H1 (cell line): Measurements from ENCODE around the gene LRP5. TPM values are rescaled to one million over a fixed set of nuclear protein-coding genes. Genes with fewer than 3 reads are reported as not detected.
"Not testable (repeated sequence)": the region's sequence is repeated elsewhere in the genome, so short reads cannot be mapped to it uniquely, and the experiment has no call there.

Experiments used
- CTCF ChIA-PET: fragments of 300-600 bp; sonication (Branson Sonifier 250); formaldehyde crosslinking; loops from one replicate; lab custom pipeline; 2021; ENCODE audit not compliant: partially characterized antibody; lab: Charles Lee
- POLR2A ChIA-PET: fragments of 300-600 bp; sonication (Branson Sonifier 250); formaldehyde crosslinking; loops from one replicate; lab custom pipeline; 2021; ENCODE audit warnings: inconsistent platforms; ENCODE audit not compliant: partially characterized antibody; lab: Charles Lee
- DNase-seq, 2 experiments: peaks; one replicate each; pipeline versions ENCODE4 v3.0.0 to v3.0.0-alpha.2; 2010 to 2022; ENCODE audit warnings: low spot score in 2 of 2, low read depth in 1 of 2, mixed read lengths in 1 of 2
- FAIRE-seq: peaks from 2 replicates; lab custom pipeline; 2011; peaks lifted over from hg19 to GRCh38; lab: Jason Lieb, UNC
- H2AFZ ChIP-seq: 2 replicates; pipeline ENCODE4 v1.8.1; 2012; ENCODE audit warnings: low read length, inconsistent platforms
- H2AK5ac ChIP-seq: 2 replicates; pipeline ENCODE4 v1.6.1; 2013; ENCODE audit warnings: low read depth, low read length
- H2BK120ac ChIP-seq: replicated peaks from 2 replicates; pipeline ENCODE3; 2013; ENCODE audit warnings: low read depth, low read length, inconsistent platforms
- H2BK12ac ChIP-seq: 2 replicates; pipeline ENCODE4 v1.6.1; 2013; ENCODE audit warnings: low read depth, low read length
- H2BK15ac ChIP-seq: 2 replicates; pipeline ENCODE4 v1.6.1; 2013; ENCODE audit warnings: low read length
- H2BK20ac ChIP-seq: 2 replicates; pipeline ENCODE4 v1.6.1; 2013; ENCODE audit warnings: low read length
- H2BK5ac ChIP-seq: 2 replicates; pipeline ENCODE4 v1.6.1; 2013; ENCODE audit warnings: low read depth, low read length
- H3K14ac ChIP-seq: 2 replicates; pipeline ENCODE4 v1.6.1; 2013; ENCODE audit warnings: inconsistent platforms; ENCODE audit not compliant: insufficient read length
- H3K18ac ChIP-seq: 2 replicates; pipeline ENCODE4 v1.6.1; 2013; ENCODE audit warnings: low read length; ENCODE audit errors: extremely low read depth
- H3K23ac ChIP-seq: 2 replicates; pipeline ENCODE4 v1.6.1; 2013; ENCODE audit warnings: inconsistent platforms; ENCODE audit not compliant: insufficient read length
- H3K23me2 ChIP-seq: 2 replicates; pipeline ENCODE4 v1.6.1; 2013; ENCODE audit warnings: low read depth, low read length
- H3K27ac ChIP-seq: 2 replicates; pipeline ENCODE4 v1.6.1; 2011; ENCODE audit warnings: low read depth, low read length, inconsistent platforms
- H3K27me3 ChIP-seq, 4 experiments: replicated peaks in 1 of 4; 1 replicate in 1 of 4; 2 replicates in 3 of 4; pipeline versions ENCODE4 v1.6.1 to v1.8.1; 2011 to 2013; ENCODE audit warnings: low read length in 3 of 4, mild to moderate bottlenecking in 3 of 4, inconsistent platforms in 2 of 4, mixed read lengths in 2 of 4, moderate library complexity in 1 of 4; ENCODE audit not compliant: control insufficient read depth in 3 of 4, insufficient read depth in 3 of 4; ENCODE audit errors: extremely low read depth in 1 of 4
- H3K36me3 ChIP-seq, 4 experiments: 2 replicates each; pipeline versions ENCODE4 v1.6.1 to v1.8.1; 2011 to 2013; ENCODE audit warnings: mild to moderate bottlenecking in 4 of 4, low read length in 3 of 4, moderate library complexity in 2 of 4, control low read depth in 1 of 4, inconsistent platforms in 1 of 4; ENCODE audit not compliant: insufficient read depth in 4 of 4, control insufficient read depth in 2 of 4
- H3K4ac ChIP-seq: replicated peaks from 2 replicates; pipeline ENCODE3; 2013; ENCODE audit warnings: low read length, low read depth, mixed read lengths, inconsistent platforms; ENCODE audit not compliant: insufficient read length
- H3K4me1 ChIP-seq, 4 experiments: replicated peaks in 1 of 4; 1 replicate in 1 of 4; 2 replicates in 3 of 4; pipeline versions ENCODE4 v1.6.1 to v1.8.1; 2011 to 2013; ENCODE audit warnings: low read length in 3 of 4, inconsistent platforms in 2 of 4, mixed read lengths in 1 of 4; ENCODE audit not compliant: insufficient read depth in 4 of 4, control insufficient read depth in 3 of 4
- H3K4me2 ChIP-seq, 2 experiments: 2 replicates each; pipeline versions ENCODE4 v1.6.1 to v1.8.1; 2011 to 2013; ENCODE audit warnings: low read depth in 2 of 2, low read length in 2 of 2, control low read depth in 1 of 2, inconsistent platforms in 1 of 2, mild to moderate bottlenecking in 1 of 2; ENCODE audit not compliant: insufficient read depth in 1 of 2
- H3K4me3 ChIP-seq, 4 experiments: fragments of 200-600, 300-600 bp in 1 of 4; sonication (generic), shearing (Covaris generic), sonication (Bioruptor Twin) in 1 of 4; 2 replicates each; pipeline versions ENCODE4 v1.5.1 to v1.8.1; 2011 to 2016; ENCODE audit warnings: low read length in 4 of 4, low read depth in 3 of 4, control low read depth in 2 of 4, inconsistent platforms in 2 of 4, mild to moderate bottlenecking in 2 of 4, mixed read lengths in 1 of 4, moderate library complexity in 1 of 4; ENCODE audit not compliant: insufficient read depth in 2 of 4; ENCODE audit errors: extremely low read depth in 1 of 4
- H3K56ac ChIP-seq: replicated peaks from 2 replicates; pipeline ENCODE3; 2013; ENCODE audit warnings: low read depth, mild to moderate bottlenecking, mixed read lengths, low read length, inconsistent platforms; ENCODE audit not compliant: insufficient read length
- H3K79me1 ChIP-seq: 2 replicates; pipeline ENCODE4 v1.6.1; 2013; ENCODE audit warnings: low read depth, low read length, control low read depth
- H3K79me2 ChIP-seq, 2 experiments: 2 replicates each; pipeline versions ENCODE4 v1.6.1 to v1.8.1; 2012 to 2013; ENCODE audit warnings: low read length in 2 of 2, mild to moderate bottlenecking in 2 of 2, inconsistent platforms in 1 of 2; ENCODE audit not compliant: insufficient read depth in 2 of 2, control insufficient read depth in 1 of 2
- H3K9ac ChIP-seq, 4 experiments: replicated peaks in 1 of 4; 1 replicate in 1 of 4; 2 replicates in 3 of 4; pipeline versions ENCODE4 v1.6.1 to v1.8.1; 2011 to 2013; ENCODE audit warnings: low read depth in 3 of 4, low read length in 3 of 4, control low read depth in 2 of 4, mild to moderate bottlenecking in 2 of 4, moderate library complexity in 2 of 4, inconsistent platforms in 1 of 4; ENCODE audit errors: extremely low read depth in 1 of 4
- H3K9me3 ChIP-seq, 2 experiments: 2 replicates each; pipeline versions ENCODE4 v1.6.1 to v1.8.1; 2012 to 2013; ENCODE audit warnings: mild to moderate bottlenecking in 2 of 2, moderate library complexity in 2 of 2, control low read depth in 1 of 2, inconsistent platforms in 1 of 2, low read depth in 1 of 2, low read length in 1 of 2, mixed read lengths in 1 of 2; ENCODE audit not compliant: insufficient read depth in 2 of 2
- H4K20me1 ChIP-seq, 2 experiments: replicated peaks in 1 of 2; 2 replicates each; pipeline versions ENCODE3 to v1.8.1; 2011 to 2013; ENCODE audit warnings: inconsistent platforms in 2 of 2, low read length in 2 of 2, mild to moderate bottlenecking in 1 of 2; ENCODE audit not compliant: insufficient read depth in 2 of 2, control insufficient read depth in 1 of 2
- H4K5ac ChIP-seq: 2 replicates; pipeline ENCODE4 v1.6.1; 2013; ENCODE audit warnings: low read length, low read depth, mixed read lengths, inconsistent platforms; ENCODE audit not compliant: insufficient read length
- H4K8ac ChIP-seq: 2 replicates; pipeline ENCODE4 v1.8.0; 2013; ENCODE audit warnings: mild to moderate bottlenecking, moderate library complexity, low read length, inconsistent platforms; ENCODE audit not compliant: insufficient read depth; ENCODE audit errors: extremely low read depth
- H4K91ac ChIP-seq: replicated peaks from 2 replicates; pipeline ENCODE3; 2013; ENCODE audit warnings: low read length, mixed read lengths, inconsistent platforms; ENCODE audit not compliant: insufficient read length
- GABPA ChIP-seq: IDR thresholded peaks from 2 replicates; pipeline ENCODE4 v1.6.1; 2011; ENCODE audit warnings: mild to moderate bottlenecking, low read length, moderate library complexity, borderline replicate concordance; ENCODE audit not compliant: insufficient read depth
- MAFK ChIP-seq: IDR thresholded peaks from 2 replicates; pipeline ENCODE4 v1.6.1; 2012; ENCODE audit warnings: low read depth, mild to moderate bottlenecking, improper control_type of control experiment, low read length
- WGBS, 2 experiments: shearing (Covaris generic) in 1 of 2; methylation state at CpG; one replicate each; pipeline versions ENCODE4 v1.1.6 to v1.1.7; 2013 to 2015; ENCODE audit warnings: low lambda C conversion rate in 2 of 2, mixed read lengths in 2 of 2, inconsistent platforms in 1 of 2, low coverage in 1 of 2, missing lambda C conversion rate in 1 of 2; ENCODE audit not compliant: insufficient replicate concordance in 2 of 2, insufficient coverage in 1 of 2, insufficient read length in 1 of 2; ENCODE audit errors: extremely low coverage in 1 of 2, missing lambda C conversion rate in 1 of 2; 5-methylcytosine and 5-hydroxymethylcytosine counted together
- polyA plus RNA-seq, 7 experiments: library from polyadenylated mRNA; depleted of rRNA in 3 of 7; stranded (reverse) in 5 of 7; unstranded in 2 of 7; fragments of >200 nt in 5 of 7; fragments of 200-250 nt in 2 of 7; gene quantifications; 1 replicate in 5 of 7; 2 replicates in 1 of 7; 4 replicates in 1 of 7; pipeline versions ENCODE4 v1.2.1 to v1.2.3, GENCODE V29; 2011 to 2013; ENCODE audit warnings: missing spikeins in 2 of 7, mixed read lengths in 2 of 7
- total RNA-seq: library from RNA; stranded (reverse); fragmentation: NEBNext Ultra II Directional; extraction: Animal tissue kit (Norgen Biotek cat#: 25700); gene quantifications from 2 replicates; pipeline ENCODE4 v1.2.1, GENCODE V29; 2021
- TF ChIP-seq, protein P1 (sequence below): IDR thresholded peaks from 2 replicates; pipeline ENCODE4 v1.6.1; 2011; ENCODE audit warnings: low read depth, mild to moderate bottlenecking, low read length; ENCODE audit not compliant: insufficient read depth

Gene LRP5
- total and polyA plus RNA-seq, 2 of the 8 experiments (the other 6 are each of a cell fraction or from before 2014, with no cell fraction given) = 19.0 to 38.9 TPM

- peak; percentile 14; the same call in 1 of the 2 replicates for TF ChIP-seq GABPA
- TF ChIP-seq MAFK = no peak
- TF ChIP-seq, protein P1, sequence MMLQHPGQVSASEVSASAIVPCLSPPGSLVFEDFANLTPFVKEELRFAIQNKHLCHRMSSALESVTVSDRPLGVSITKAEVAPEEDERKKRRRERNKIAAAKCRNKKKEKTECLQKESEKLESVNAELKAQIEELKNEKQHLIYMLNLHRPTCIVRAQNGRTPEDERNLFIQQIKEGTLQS = no peak
- TF ChIP-seq, all 59 proteins: peak for 6
Observed at GRCh38 chr11:68447015-68447801, 134.8 kb downstream of the LRP5 start (continued).

DNA sequence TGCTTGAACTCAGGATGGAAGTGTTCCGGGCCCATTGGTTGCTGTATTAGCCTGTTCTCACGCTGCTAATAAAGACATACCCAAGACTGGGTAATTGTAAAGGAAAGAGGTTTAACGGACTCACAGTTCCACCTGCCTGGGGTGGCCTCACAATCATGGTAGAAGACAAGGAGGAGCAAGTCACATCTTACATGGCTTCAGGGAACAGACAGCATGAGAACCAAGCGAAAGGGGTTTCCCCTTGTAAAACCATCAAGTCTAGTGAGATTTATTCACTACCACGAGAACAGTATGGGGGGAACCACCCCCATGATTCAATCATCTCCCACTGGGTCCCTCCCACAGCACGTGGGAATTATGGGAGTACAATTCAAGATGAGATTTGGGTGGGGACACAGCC, 135.5 kb downstream of the LRP5 start:
- H3K56ac ChIP-seq, H3K27me3 ChIP-seq, H4K5ac ChIP-seq, H3K79me1 ChIP-seq, FAIRE-seq, H3K4me1 ChIP-seq, H3K4me3 ChIP-seq, DNase-seq, H3K18ac ChIP-seq, H4K8ac ChIP-seq, H3K4me2 ChIP-seq, H2BK20ac ChIP-seq, H3K4ac ChIP-seq, H3K14ac ChIP-seq, H3K9me3 ChIP-seq, H4K20me1 ChIP-seq, H4K91ac ChIP-seq, H2AK5ac ChIP-seq, H2BK120ac ChIP-seq, H3K23me2 ChIP-seq, H3K23ac ChIP-seq, H3K27ac ChIP-seq, H2AFZ ChIP-seq, H3K36me3 ChIP-seq, H3K9ac ChIP-seq, H3K79me2 ChIP-seq, H2BK12ac ChIP-seq, H2BK15ac ChIP-seq: not testable (repeated sequence)
- ChIA-PET CTCF (interaction anchor here (0.7 to 2.3 kb wide), 5 partner anchors 9 to 177 kb away, joined by 3 to 8 read pairs (median 4); no protein-coding TSS in a partner anchor), POLR2A (interaction anchor here (1.4 kb wide), 1 partner anchor 11 kb away, joined by 3 read pairs; no protein-coding TSS in a partner anchor)
- 95% methylated on average over 6 of the region's 6 CpGs; no CpG with 5 or more reads in 1 of the 2 experiments for WGBS, 2 experiments
- H2BK5ac ChIP-seq = 0 out of 2 replicates have a peak overlapping the region, but pooled peaks have one; percentile 60
